HepG2 (cell line): ENCODE results near the gene ANKRD31. TPM values are rescaled to one million over a fixed set of nuclear protein-coding genes. Genes with fewer than 3 reads are reported as not detected.

ENCODE experiments used
- FOXA3 ChIP-seq: IDR thresholded peaks from 2 replicates; pipeline ENCODE4 v1.6.1; 2016; ENCODE audit warnings: missing genetic modification reagents, missing compliant biosample characterization
- HMG20A ChIP-seq: IDR thresholded peaks from 2 replicates; pipeline ENCODE4 v1.6.1; 2016; ENCODE audit warnings: borderline replicate concordance
- HNRNPLL ChIP-seq: fragments of 200-400 bp; formaldehyde crosslinking; IDR thresholded peaks from 2 replicates; pipeline ENCODE4 v1.6.1; 2017; ENCODE audit warnings: mild to moderate bottlenecking, low read depth, low read length; ENCODE audit not compliant: poor library complexity, severe bottlenecking
- HOMEZ ChIP-seq: IDR thresholded peaks from 2 replicates; pipeline ENCODE4 v1.6.1; 2016; ENCODE audit warnings: low read depth
- MBNL3 ChIP-seq: fragments of 250-450 bp; sonication (Bioruptor Pico); conservative IDR thresholded peaks from 2 replicates; pipeline ENCODE4 v1.8.0; 2022; ENCODE audit warnings: mild to moderate bottlenecking, inconsistent platforms
- MEF2D ChIP-seq: sonication (generic); formaldehyde crosslinking; IDR thresholded peaks from 2 replicates; pipeline ENCODE4 v1.5.1; 2020; ENCODE audit warnings: mild to moderate bottlenecking, missing genetic modification reagents
- NR2F2 ChIP-seq: IDR thresholded peaks from 2 replicates; pipeline ENCODE4 v1.6.1; 2012; ENCODE audit warnings: low read depth, inconsistent platforms, borderline replicate concordance
- RARA ChIP-seq: IDR thresholded peaks from 2 replicates; pipeline ENCODE4 v1.6.1; 2016; ENCODE audit warnings: missing genetic modification reagents, missing compliant biosample characterization
- SALL1 ChIP-seq: sonication (generic); formaldehyde crosslinking; IDR thresholded peaks from 2 replicates; pipeline ENCODE4 v1.8.0; 2022; ENCODE audit warnings: mild to moderate bottlenecking, missing genetic modification reagents
- SMARCC2 ChIP-seq: fragments of 450-650 bp; IDR thresholded peaks from 2 replicates; pipeline ENCODE4 v1.6.1; 2017; ENCODE audit warnings: antibody characterized with exemption, mild to moderate bottlenecking
- THRA ChIP-seq: sonication (generic); formaldehyde crosslinking; IDR thresholded peaks from 2 replicates; pipeline ENCODE4 v1.4.0; 2020; ENCODE audit warnings: missing genetic modification reagents, borderline replicate concordance
- ZBTB7B ChIP-seq: sonication (generic); formaldehyde crosslinking; IDR thresholded peaks from 2 replicates; pipeline ENCODE4 v1.4.0; 2020; ENCODE audit warnings: missing genetic modification reagents
- ZFX ChIP-seq: sonication (generic); formaldehyde crosslinking; IDR thresholded peaks from 2 replicates; pipeline ENCODE4 v1.4.0; 2020; ENCODE audit warnings: mild to moderate bottlenecking, low read depth, missing genetic modification reagents, moderate library complexity
- ZNF567 ChIP-seq: sonication (generic); formaldehyde crosslinking; IDR thresholded peaks from 2 replicates; pipeline ENCODE4 v1.8.1; 2023; ENCODE audit warnings: mild to moderate bottlenecking, missing genetic modification reagents, borderline replicate concordance
- ZNF615 ChIP-seq: sonication (generic); formaldehyde crosslinking; IDR thresholded peaks from 2 replicates; pipeline ENCODE4 v1.5.0; 2020; ENCODE audit warnings: mild to moderate bottlenecking, missing genetic modification reagents, borderline replicate concordance
- ZNF619 ChIP-seq: sonication (generic); formaldehyde crosslinking; IDR thresholded peaks from 2 replicates; pipeline ENCODE4 v1.4.0; 2020; ENCODE audit warnings: mild to moderate bottlenecking, missing genetic modification reagents
- ZNF768 ChIP-seq: sonication (generic); formaldehyde crosslinking; IDR thresholded peaks from 2 replicates; pipeline ENCODE4 v1.4.0; 2020; ENCODE audit warnings: missing genetic modification reagents
- ZNF788 ChIP-seq: sonication (generic); formaldehyde crosslinking; IDR thresholded peaks from 2 replicates; pipeline ENCODE4 v1.5.0; 2020; ENCODE audit warnings: mild to moderate bottlenecking, missing genetic modification reagents, borderline replicate concordance
- ZSCAN22 ChIP-seq: sonication (generic); formaldehyde crosslinking; IDR thresholded peaks from 2 replicates; pipeline ENCODE4 v1.4.0; 2020; ENCODE audit warnings: mild to moderate bottlenecking, missing genetic modification reagents
- polyA plus RNA-seq, 8 experiments: library from polyadenylated mRNA; depleted of rRNA in 3 of 8; stranded (reverse) in 7 of 8; unstranded in 1 of 8; fragments of >200 nt; fragmentation: Illumina TruSeq in 4 of 8; extraction: Trizol in 4 of 8; gene quantifications; 2 replicates each; pipeline versions ENCODE4 v1.2.1 to v1.2.3, GENCODE V29; 2011 to 2016; ENCODE audit warnings: low read depth in 4 of 8, missing spikeins in 1 of 8, mixed read lengths in 1 of 8; ENCODE audit not compliant: insufficient read depth in 1 of 8
- total RNA-seq, 5 experiments: library from RNA; depleted of rRNA; stranded (reverse); fragments of >200 nt; fragmentation: Illumina TruSeq; extraction: Trizol; gene quantifications; 2 replicates each; pipeline ENCODE4 v1.2.3, GENCODE V29; 2016; ENCODE audit warnings: low read depth in 1 of 5
- TF ChIP-seq, protein P1 (sequence below): sonication (generic); formaldehyde crosslinking; IDR thresholded peaks from 2 replicates; pipeline ENCODE4 v1.5.1; 2020; ENCODE audit warnings: missing genetic modification reagents, mild to moderate bottlenecking, borderline replicate concordance
- TF ChIP-seq, protein P2 (sequence below), 2 experiments: sonication (generic) in 1 of 2; formaldehyde crosslinking in 1 of 2; IDR thresholded peaks; 2 replicates each; pipeline versions ENCODE4 v1.4.0 to v1.6.1; 2018 to 2020; ENCODE audit warnings: missing genetic modification reagents in 2 of 2, borderline replicate concordance in 1 of 2, low read depth in 1 of 2, mild to moderate bottlenecking in 1 of 2, missing biosample characterization in 1 of 2
- TF ChIP-seq, protein P3 (sequence below): IDR thresholded peaks from 2 replicates; pipeline ENCODE4 v1.6.1; 2016

Gene ANKRD31
- total and polyA plus RNA-seq, 2 of the 13 experiments (the other 11 are each of a cell fraction or from before 2014, with no cell fraction given), result 0.01 to 0.09 TPM

GRCh38 chr5:75020016-75020656 is 216.5 kb downstream of the ANKRD31 start (continued):
- TF ChIP-seq HNRNPLL (no peak), MEF2D (CRISPR knock-in tag) (peak; percentile 73; the same call in 1 of the 2 replicates), ZSCAN22 (no peak), THRA (peak; percentile 67; the same call in 1 of the 2 replicates), HOMEZ (CRISPR knock-in tag) (peak; percentile 69; the same call in 1 of the 2 replicates), ZNF768 (CRISPR knock-in tag) (peak; percentile 38; the same call in 1 of the 2 replicates), ZBTB7B (CRISPR knock-in tag) (peak; percentile 19; the same call in 1 of the 2 replicates), ZFX (peak; percentile 74), SALL1 (peak; percentile 85), SMARCC2 (no peak), ZNF615 (CRISPR knock-in tag) (no peak), RARA (peak; percentile 56; the same call in 1 of the 2 replicates), HMG20A (CRISPR knock-in tag) (peak; percentile 48; the same call in 1 of the 2 replicates), ZNF788 (CRISPR knock-in tag) (peak; percentile 47; the same call in 1 of the 2 replicates), ZNF619 (CRISPR knock-in tag) (0 out of 2 replicates have a peak, but pooled peaks have one; percentile 52), NR2F2 (no peak), MBNL3 (CRISPR knock-in tag) (no peak), ZNF567 (CRISPR knock-in tag) (0 out of 2 replicates have a peak, but pooled peaks have one; percentile 29), FOXA3 (CRISPR knock-in tag) (peak; percentile 72)
- TF ChIP-seq, protein P1, sequence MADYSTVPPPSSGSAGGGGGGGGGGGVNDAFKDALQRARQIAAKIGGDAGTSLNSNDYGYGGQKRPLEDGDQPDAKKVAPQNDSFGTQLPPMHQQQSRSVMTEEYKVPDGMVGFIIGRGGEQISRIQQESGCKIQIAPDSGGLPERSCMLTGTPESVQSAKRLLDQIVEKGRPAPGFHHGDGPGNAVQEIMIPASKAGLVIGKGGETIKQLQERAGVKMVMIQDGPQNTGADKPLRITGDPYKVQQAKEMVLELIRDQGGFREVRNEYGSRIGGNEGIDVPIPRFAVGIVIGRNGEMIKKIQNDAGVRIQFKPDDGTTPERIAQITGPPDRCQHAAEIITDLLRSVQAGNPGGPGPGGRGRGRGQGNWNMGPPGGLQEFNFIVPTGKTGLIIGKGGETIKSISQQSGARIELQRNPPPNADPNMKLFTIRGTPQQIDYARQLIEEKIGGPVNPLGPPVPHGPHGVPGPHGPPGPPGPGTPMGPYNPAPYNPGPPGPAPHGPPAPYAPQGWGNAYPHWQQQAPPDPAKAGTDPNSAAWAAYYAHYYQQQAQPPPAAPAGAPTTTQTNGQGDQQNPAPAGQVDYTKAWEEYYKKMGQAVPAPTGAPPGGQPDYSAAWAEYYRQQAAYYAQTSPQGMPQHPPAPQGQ (CRISPR knock-in tag), result 0 out of 2 replicates have a peak, but pooled peaks have one; percentile 44
- TF ChIP-seq, protein P2, sequence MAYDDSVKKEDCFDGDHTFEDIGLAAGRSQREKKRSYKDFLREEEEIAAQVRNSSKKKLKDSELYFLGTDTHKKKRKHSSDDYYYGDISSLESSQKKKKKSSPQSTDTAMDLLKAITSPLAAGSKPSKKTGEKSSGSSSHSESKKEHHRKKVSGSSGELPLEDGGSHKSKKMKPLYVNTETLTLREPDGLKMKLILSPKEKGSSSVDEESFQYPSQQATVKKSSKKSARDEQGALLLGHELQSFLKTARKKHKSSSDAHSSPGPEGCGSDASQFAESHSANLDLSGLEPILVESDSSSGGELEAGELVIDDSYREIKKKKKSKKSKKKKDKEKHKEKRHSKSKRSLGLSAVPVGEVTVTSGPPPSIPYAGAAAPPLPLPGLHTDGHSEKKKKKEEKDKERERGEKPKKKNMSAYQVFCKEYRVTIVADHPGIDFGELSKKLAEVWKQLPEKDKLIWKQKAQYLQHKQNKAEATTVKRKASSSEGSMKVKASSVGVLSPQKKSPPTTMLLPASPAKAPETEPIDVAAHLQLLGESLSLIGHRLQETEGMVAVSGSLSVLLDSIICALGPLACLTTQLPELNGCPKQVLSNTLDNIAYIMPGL (CRISPR knock-in tag; IDR thresholded peaks at IDR 0.05; ENCODE audit: borderline replicate concordance in 1 of 2, low read depth in 1 of 2), result peak in 1 of 2 experiments; percentile 25; a peak in 1 of 4 replicates
- TF ChIP-seq, protein P3, sequence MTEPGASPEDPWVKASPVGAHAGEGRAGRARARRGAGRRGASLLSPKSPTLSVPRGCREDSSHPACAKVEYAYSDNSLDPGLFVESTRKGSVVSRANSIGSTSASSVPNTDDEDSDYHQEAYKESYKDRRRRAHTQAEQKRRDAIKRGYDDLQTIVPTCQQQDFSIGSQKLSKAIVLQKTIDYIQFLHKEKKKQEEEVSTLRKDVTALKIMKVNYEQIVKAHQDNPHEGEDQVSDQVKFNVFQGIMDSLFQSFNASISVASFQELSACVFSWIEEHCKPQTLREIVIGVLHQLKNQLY (CRISPR knock-in tag), result 0 out of 2 replicates have a peak, but pooled peaks have one; percentile 14
